HG03460 (cell line): ENCODE data around the gene R3HDM1.
"Not testable (repeated sequence)": the region's sequence is repeated elsewhere in the genome, so short reads cannot be mapped to it uniquely, and the experiment has no call there.

ENCODE experiments used
- ATAC-seq: cut with Tn5 transposase; IDR thresholded peaks from one replicate; pipeline ENCODE4 v1.9.1; 2021; ENCODE audit not compliant: unreplicated experiment

Gene R3HDM1

DNA sequence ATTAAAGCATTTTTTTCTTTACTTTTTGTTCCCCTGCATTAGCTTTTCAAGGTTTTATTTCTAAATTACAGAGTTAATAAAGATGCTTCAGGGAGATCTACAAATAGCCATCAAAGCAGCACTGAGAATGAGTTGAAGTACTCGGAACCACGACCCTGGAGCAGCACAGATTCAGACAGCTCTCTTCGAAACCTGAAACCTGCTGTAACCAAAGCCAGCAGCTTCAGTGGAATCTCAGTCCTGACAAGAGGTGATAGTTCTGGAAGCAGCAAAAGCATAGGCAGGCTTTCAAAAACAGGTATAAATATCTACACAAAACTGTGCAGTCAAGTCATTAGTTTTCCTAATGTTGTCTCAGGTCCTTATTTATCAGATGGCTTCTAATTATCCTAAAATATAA lies 107.5 kb downstream of the R3HDM1 start:
- no peak for ATAC-seq

DNA sequence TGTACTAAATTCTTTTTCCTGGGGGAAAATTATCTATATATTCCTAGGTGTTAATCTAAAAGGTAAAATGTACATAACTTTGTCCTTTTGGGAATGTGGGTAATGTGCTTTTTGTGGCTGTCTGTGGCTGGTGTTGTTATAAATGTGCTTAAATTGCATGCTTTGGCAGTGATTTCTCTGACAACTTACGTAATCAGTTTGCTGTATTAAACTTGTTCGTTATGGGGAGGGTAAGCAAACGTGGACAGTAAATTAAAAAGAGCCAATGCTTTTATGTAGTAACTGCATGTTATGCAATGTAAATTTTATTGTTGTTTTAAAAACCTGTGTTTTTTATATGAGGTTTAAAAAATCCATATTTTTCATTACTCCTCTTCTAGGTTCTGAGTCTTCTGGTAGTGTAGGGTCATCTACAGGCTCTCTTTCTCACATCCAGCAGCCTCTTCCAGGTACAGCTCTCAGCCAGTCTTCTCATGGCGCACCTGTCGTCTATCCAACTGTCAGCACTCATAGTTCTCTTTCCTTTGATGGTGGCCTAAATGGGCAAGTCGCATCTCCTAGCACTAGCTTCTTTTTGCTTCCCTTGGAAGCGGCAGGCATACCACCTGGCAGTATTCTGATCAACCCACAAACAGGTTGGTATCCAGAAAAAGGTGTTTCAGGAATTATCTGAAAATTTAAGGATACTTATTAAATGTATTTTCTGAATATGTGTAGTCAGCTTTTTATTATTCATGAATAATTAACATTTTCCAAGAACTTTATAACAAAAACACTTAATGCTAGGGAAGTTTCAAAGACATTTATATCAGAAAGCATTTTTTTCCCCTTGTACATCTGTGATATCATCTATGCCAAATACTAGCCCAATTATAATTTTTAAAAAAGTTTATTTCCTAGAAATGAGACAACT lies 110.1 kb downstream of the R3HDM1 start:
- ATAC-seq: no peak

DNA sequence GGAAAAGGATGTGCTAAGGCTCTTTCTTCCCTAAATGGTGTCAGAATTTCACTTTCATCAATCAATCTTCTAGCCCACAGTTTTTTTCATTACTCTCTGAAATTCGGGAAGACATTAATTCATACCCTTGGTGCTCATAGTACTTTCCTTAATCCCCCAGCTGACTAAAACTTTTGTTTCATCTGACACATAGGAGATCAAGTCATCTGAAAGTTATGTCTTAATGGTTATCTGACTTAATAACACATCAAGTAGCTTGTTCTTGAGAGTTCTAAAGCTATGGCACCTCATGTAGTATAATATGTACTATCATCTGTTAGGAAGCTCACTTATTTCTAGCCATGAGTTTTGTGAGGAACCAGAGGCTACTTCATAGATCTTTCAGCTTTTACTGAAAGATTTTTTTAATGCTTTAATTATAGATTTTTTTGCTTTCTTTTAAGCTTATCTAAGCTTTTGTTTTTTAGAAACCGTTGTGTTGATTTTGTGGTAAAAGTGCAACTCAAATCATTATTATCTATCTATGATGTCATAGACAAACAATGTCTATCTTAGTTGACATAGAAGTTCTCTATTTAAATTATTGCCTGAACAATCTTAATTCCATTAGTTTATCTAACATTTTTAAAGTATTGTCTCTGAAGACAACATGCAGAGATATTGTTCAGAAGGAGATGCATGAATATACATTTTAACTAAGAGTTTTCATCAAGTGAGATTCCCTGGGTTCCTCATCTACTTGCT lies 116.7 kb downstream of the R3HDM1 start:
- ATAC-seq: no peak

DNA sequence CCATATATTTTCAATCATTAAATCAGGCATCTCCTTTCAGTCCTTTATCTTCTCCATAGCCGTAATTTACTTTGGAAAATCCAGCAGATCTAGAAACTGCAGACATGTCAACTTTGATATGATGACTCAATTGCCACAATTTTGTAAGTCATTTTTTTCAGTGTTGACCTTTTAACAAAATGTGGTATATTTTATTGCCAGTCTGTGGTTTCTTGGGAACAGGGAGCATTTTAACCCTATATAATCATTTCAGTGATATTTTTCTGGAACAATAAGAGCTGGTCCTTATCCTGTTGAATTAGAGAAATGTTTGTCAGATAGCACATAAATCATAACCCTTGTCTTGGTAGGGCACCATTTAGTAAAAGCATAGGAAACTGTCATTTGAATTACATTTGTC lies 119.4 kb downstream of the R3HDM1 start:
- no peak for ATAC-seq

DNA sequence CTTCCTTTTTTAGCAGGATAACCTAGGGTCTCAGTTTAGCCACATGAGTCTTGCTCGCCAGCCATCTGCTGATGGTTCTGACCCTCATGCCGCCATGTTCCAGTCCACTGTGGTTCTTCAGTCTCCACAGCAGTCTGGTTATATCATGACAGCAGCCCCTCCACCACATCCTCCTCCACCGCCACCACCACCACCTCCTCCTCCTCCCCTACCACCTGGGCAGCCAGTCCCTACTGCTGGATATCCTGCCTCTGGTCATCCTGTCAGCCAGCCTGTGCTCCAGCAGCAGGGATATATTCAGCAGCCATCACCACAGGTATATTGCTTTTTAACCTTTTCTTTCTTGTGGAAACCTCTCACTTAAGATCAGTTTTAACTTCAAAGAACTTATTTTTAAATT lies 120.4 kb downstream of the R3HDM1 start:
- no peak for ATAC-seq

DNA sequence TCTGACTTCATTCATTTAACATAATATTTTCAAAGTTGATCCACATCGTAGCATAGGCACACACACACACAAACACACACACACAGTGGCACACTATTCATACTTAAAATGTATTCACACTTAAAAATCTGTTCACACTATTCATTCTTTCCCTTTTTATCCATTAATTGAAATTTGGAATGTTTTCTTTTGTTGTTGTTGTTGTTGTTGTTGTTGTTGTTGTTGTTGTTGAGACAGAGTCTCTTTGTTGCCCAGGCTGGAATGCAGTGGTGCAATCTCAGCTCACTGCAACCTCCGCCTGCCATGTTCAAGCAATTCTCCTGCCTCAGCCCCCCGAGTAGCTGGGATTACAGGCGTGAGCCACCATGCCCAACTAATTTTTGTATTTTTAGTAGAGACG lies 123.0 kb downstream of the R3HDM1 start:
- not testable (repeated sequence) for ATAC-seq

DNA sequence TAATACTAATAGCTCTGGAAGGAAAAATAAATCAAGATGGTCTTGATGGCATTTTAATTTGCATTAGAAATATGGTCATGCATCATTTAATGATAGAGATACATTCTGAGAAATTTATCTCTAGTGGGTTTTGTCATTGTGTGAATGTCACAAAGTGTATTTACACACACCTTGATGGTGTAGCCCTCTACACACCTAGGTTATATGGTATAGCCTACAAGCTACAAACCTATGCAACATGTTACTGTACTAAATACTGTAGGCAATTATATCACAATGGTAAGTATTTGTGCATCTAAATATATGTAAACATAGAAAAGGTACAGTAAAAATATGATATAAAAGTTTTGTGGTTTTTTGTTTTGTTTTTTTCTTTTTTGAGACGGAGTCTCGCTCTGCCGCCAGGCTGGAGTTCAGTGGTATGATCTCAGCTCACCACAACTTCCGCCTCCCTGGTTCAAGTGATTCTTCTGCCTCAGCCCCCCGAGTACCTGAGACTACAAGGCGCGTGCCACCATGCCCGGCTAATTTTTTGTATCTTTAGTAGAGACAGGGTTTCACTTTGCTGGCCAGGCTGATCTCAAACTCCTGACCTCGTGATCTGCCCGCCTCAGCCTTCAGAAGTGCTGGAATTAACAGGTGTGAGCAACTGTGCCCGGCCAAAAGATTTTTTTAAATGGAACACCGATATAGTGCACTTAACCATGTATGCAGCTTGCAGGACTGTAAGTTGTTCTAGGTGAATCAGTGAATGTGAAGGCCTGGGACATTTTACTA lies 126.7 kb downstream of the R3HDM1 start:
- ATAC-seq: no peak

DNA sequence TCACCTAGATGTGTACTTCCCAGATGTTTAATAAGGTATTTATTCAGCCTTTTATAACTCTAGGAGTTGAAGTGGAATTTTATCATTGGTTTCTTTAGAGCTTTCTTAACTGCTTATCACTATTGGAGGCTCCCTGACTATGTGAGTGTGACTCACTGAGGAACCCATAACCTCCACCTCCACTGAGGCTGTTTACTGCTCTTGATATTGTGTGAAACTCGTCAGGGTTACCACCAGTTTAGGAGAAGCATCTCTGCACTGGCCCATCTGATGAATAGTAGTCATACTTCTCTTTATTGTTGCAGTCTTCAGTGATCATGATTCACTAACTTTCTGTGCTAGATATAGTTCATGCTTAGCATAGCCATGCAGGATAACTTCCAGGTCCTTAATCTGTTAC lies 130.8 kb downstream of the R3HDM1 start:
- no peak for ATAC-seq

DNA sequence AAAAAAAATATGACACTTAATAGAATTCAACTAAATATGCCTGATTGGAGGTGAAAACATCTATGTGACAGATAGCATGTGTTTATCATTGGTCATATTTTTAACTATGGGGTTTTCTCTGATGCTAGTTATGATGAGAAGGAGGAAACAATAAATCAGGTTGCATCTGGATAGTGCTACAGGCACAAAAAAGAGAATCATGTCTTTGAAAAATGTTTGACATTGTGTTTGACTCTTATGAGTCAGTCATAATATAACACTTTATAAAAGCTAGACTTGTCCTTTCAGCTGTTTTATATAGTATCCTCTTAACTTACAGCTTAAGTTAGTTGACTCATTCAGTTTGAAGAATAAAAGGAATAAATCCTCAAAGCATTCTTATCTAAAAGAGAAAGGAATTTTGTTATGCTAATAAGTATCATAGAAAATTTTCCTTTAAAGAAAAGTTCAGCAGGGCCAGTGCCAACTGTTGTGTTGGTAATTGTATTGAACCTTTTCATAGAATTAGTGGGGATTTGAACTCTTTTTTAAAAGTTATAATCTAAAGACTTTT lies 131.9 kb downstream of the R3HDM1 start:
- ATAC-seq: no peak

DNA sequence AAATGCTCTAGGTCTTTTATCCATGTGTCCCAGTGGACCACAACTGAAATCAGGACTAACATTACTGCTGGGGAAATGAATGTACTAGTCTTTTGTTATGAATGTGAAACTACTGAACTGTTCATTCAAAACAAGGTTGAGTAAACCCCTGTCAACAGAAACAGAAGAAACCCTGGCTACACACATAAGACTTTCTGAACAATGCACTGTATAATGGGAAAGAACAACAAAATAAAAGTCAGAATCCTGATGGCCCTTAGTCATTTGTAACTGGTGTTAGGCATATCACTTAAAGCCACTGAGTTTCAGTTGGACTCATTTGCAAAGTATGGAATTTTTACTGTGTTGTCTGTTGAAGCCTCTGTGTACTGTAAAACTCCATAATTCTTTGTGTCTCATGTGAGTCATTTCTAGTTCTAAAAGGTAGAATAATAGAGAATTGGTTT lies 133.4 kb downstream of the R3HDM1 start:
- peak; percentile 86 for ATAC-seq

DNA sequence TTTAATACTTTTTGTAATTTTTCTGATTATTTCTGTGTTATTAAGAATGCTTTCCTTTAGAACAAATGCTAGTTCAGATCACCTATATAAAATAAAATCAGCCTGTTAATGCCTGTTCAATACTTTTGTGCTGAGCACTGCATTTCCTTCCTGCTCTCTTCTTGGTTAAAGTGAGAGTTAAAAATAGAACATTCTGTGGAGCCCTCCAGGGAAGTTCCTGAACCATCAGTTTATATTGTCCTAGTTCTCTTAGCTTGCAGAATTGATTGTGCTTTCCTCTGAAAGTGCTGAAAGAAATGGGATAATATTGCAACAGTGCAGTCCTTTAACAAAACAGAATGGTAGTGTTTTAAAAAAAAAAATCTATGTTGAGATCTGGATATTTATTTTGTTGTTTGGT lies 135.8 kb downstream of the R3HDM1 start:
- ATAC-seq: no peak

DNA sequence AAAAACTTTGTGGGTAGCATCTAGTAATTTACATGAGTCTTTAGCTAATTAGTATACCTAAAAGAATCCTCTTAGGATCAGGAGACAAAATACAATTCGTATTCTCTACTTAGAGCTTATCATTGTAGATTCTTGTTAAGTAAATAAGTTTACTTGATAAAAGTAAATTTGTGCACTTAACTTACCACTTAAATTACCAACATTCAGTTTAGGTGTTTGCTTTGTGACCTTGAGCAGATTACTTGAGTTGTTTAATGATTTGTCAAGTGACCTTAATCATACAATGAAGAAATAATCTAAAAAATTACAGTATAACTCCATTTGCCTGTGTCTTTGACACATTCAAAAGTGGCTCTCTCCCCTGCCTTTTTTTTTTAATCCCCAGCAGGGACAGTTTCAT lies 143.2 kb downstream of the R3HDM1 start:
- ATAC-seq: no peak

DNA sequence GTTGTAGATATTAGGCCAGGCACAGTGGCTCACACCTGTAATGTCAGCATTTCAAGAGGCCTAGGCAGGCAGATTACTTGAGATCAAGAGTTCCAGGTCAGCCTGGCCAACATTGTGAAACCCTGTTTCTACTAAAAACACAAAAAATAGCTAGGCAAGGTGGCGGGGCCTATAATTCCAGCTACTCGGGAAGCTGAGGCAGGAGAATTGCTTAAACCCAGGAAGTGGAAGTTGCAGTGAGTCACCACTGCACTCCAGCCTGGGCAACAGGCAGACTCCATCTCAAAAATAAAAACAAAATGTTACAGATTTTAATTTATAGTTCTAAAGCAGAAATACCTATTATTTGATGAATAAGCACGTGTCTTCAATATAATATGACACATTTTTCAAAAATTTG lies 144.7 kb downstream of the R3HDM1 start:
- no peak for ATAC-seq

DNA sequence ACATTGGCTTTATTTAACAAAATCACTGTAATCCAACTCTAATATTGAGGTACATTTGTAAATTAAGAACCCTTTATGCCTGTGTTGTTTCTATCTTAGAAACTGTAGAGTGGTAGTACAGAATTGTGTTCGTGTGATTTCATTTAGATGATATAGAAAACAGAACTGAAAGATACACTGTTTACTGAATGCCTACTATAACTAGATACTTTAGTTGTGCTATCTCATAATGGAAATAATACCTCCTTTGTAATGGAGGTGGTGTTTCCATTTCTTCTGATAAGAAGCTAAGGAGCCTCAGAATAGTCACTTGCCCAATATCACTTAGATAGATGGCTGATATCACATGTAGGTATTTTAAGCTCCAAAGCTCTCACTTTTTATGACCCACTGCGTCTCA lies 147.8 kb downstream of the R3HDM1 start:
- no peak for ATAC-seq

DNA sequence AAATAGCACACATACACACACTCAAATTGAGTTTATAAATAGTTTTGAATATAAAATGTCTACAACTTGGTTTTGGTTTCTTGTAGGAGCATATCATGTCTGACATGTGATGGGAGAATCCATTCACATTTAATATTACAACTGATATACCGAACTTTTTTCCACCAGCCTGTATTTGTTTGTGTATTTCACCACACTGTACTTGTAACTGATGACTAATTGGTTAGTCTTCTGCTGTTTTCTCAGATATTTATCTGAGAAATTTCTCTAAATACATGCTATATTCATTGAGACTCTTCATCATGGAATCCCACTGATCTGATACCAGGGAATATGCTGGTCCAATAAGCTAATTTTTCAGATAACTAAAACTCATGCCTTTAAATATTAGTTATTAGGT lies 154.1 kb downstream of the R3HDM1 start:
- ATAC-seq: no peak

DNA sequence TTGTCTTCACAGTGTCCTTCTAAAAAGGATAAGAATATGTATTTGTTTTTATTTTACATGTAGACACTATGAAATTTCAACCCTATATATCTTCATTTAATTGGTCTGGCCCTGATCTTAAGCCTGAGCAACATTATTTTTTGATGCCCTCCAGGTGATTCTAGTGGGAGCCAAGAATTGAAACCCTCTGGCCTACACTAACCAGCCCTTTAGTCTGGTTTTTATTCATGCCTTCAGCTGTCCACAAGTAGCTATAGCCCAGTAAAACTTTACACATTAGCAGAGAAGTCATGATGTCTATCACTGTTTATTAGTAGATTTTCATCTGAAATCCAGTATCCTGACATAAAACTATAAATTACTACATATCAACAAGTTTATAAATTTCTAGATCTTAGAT lies 157.7 kb downstream of the R3HDM1 start:
- ATAC-seq: no peak

DNA sequence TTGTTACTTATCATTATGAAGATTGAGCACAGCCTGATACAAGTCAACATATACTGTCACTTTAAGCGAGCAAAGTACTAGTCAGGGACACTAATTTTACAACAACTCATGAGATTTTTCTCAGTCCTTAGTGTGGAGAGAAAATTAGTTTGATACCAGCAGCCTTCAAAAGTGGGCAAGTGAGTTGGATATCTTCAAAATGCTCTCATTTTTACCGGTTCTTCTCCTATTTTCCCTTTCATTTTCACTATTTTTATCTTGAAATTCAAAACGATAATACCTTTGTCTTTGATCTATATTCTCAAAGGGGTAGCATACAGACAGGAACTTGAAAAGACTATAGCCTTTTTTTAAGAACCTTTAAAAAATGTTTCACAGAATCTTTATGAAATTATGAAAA lies 158.4 kb downstream of the R3HDM1 start:
- ATAC-seq: no peak

DNA sequence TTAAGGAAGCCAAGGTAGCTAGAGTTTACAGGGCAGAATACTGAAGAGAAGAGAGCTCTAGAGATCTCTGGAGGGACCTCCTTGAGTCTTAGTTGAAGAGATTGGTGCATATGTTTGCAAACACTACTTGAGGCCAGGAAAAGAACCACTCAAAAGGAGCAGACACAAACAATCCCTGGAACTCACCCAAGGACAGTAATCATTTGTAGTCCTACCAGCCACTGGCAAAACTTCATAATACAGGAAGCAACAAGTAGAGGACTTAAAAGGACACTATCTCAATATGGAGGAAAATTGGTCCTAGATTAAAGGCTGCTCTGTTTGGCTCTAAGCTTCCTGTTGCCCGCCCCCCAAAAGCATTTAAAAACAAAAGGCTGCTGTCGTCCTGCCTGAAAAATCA lies 163.4 kb downstream of the R3HDM1 start:
- ATAC-seq: no peak

DNA sequence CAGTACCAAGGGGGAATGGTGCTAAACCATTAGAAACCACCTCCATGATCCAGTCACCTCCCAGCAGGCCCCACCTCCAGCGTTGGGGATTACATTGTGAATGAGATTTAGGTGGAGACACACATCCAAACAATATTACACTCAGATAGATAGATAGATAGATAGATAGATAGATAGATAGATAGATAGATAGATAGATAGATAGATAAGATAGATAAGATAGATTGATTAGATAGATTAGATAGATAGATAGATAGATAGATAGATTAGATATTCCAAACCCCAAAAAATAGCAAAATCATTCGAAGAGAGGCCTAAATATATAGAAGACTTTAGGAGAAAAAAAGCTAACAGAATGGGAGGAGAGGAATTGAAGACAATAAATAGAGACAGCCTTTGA lies 167.6 kb downstream of the R3HDM1 start:
- ATAC-seq: no peak

DNA sequence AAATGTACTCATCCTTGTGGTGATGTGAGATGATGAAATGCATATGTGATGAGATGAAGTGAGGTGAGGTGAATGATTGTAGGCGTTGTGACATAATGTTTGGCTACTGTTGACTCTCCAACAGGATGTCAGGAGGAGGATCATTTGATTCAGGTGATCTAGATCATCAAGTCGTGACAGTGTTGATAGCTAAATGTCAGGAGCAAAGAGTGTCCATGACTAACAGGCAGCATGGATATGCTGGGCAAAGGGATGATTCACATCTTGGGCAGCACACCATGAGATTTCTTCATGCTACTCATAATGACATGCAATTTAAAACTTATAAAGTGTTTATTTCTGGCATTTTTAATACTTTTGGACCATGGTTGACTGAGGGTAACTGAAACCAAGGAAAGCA lies 170.2 kb downstream of the R3HDM1 start:
- ATAC-seq: no peak

DNA sequence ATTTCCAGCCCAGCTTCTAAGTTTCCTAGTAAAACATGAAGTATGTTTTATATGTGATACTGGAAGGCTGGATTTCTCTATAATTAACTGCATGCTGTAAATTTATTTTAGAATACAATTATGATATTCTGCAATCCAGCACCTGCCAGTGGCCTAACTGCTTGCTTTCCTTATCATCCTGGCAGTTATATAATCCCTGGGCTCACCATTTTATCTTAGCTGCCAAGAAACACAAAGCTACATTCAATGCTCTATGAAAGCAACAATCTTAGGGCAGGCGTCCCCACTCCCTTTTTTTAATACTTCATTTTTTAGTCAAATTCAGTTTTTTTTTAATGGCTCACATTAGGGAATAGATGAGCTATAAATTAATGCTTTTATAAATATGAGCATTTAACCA lies 172.0 kb downstream of the R3HDM1 start:
- ATAC-seq: no peak
